ENCODE data around the gene DTX3. TPM values are rescaled to one million over a fixed set of nuclear protein-coding genes. Genes with fewer than 3 reads are reported as not detected.
"Not testable (repeated sequence)": the region's sequence is repeated elsewhere in the genome, so short reads cannot be mapped to it uniquely, and the experiment has no call there.

The DTX3 gene, protein sequence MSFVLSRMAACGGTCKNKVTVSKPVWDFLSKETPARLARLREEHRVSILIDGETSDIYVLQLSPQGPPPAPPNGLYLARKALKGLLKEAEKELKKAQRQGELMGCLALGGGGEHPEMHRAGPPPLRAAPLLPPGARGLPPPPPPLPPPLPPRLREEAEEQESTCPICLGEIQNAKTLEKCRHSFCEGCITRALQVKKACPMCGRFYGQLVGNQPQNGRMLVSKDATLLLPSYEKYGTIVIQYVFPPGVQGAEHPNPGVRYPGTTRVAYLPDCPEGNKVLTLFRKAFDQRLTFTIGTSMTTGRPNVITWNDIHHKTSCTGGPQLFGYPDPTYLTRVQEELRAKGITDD
- 25.7 and 27.5 TPM in 2 replicates for total RNA-seq

- intact Hi-C loops (cut with micrococcal nuclease) = loop anchor here (1.0 kb wide), 1 partner anchor 13 kb away; the partner anchor contains the start of gene PIP4K2C
These were observed at the start of gene DTX3 for GRCh38 chr12:57604454-57604991. Gene DTX3, plus strand, starts transcription at chr12:57604824. Its CDS starts 1,694 bp downstream, at chr12:57606518.

DNA sequence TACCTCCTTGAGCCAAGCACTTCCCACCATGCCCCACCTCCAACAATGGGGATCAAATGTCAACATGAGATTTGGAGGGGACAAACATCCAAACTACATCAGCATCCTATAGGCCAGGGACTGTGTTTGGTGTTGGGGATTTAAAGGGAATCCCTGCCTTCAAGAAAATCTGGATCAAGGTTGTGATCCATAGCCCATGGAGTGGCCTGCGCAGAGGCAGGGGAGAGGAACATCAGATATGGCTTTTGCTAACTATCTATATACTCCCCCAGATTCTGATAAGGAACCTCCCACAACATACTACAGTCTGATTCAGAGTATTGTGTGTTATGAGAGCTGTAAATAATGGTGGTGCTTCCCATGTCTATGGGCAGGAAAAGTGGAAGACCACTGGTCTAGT is 49.7 kb upstream of the DTX3 start:
- intact Hi-C loops (cut with micrococcal nuclease) = no loop called here

DNA sequence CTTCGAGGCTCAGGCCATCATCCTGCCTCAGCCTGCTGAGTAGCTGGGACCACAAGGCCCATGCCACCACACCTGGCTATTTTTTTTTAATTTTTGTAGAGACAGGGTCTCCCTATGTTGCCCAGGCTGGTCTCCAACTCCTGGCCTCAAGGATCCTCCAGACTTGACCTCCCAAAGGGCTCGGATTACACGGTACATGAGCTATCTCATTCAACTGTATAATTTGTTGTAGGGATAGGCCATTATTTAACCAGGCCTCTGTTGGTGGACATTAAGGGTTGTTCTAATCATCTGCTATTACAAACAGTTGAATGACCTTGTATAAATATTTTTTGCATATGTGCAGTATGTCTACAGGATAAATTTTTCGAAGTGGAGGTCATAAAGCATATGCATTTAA is 45.8 kb upstream of the DTX3 start:
- intact Hi-C loops (cut with micrococcal nuclease) = no loop called here

- intact Hi-C loops (cut with micrococcal nuclease) = no loop called here
These were observed 44.1 kb upstream of the DTX3 start for GRCh38 chr12:57560516-57560915.

GRCh38 chr12:57561117-57561516 is 43.5 kb upstream of the DTX3 start:
- intact Hi-C loops (cut with micrococcal nuclease) = not testable (repeated sequence)

GRCh38 chr12:57563358-57563757 is 41.3 kb upstream of the DTX3 start:
- intact Hi-C loops (cut with micrococcal nuclease) = no loop called here

DNA sequence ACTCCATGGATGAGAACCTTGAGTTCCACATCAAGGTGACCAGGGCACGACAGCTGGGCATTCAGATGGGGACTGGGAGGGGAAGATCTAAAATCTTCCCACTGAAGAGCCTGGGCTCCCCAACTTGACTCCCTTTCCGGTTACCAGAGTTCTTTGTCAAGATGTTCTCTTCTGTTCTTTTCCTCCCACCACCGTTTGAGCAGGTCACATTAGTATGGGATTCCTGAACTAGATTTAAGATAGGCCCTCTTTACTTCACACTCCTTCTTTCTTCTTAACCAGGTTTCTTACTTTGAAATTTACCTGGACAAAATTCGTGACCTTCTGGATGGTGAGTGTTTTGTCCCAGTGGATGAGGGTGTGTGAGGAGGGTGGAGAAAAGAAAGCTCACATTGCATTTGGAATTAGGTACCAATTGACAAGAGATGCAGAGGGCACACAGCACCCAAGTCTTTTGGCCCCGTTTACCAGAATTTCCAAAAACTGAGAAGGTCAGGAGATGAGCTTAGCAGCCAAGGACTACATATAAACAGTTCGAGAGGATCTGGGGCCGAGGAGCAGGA is 40.4 kb upstream of the DTX3 start:
- intact Hi-C loops (cut with micrococcal nuclease) = no loop called here

- intact Hi-C loops (cut with micrococcal nuclease) = no loop called here
These were observed 35.8 kb upstream of the DTX3 start for GRCh38 chr12:57568838-57569237.

DNA sequence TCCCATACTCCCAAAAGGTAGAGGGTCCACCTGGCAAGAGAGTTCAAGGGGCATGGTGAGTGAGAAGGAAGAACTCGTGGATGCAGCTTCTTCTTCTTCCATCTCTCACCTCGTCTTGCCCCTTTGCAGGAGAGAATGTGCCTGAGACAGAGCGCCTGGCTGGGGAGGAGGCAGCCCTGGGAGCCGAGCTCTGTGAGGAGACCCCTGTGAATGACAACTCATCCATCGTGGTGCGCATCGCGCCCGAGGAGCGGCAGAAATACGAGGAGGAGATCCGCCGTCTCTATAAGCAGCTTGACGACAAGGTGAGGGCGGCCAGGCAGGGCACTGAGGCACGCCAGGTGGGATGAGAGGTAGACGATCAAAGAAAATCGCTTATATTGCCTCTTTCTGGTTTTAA is 34.8 kb upstream of the DTX3 start:
- intact Hi-C loops (cut with micrococcal nuclease) = no loop called here

DNA sequence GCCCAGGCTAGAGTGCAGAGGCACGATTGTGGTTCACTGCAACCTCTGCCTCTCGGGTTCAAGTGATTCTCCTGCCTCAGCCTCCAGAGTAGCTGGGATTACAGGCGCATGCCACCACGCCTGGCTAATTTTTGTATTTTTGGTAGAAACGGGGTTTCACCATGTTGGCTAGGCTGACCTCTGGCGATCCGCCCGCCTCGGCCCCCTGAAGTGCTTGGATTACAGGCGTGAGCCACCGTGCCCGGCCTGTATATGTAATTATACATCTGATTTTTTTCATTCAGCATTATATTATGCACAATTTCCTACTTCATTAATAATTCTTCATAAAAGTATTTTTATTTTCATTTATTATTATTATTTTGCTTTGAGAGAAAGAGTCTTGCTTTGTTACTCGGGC is 34.2 kb upstream of the DTX3 start:
- intact Hi-C loops (cut with micrococcal nuclease) = not testable (repeated sequence)

DNA sequence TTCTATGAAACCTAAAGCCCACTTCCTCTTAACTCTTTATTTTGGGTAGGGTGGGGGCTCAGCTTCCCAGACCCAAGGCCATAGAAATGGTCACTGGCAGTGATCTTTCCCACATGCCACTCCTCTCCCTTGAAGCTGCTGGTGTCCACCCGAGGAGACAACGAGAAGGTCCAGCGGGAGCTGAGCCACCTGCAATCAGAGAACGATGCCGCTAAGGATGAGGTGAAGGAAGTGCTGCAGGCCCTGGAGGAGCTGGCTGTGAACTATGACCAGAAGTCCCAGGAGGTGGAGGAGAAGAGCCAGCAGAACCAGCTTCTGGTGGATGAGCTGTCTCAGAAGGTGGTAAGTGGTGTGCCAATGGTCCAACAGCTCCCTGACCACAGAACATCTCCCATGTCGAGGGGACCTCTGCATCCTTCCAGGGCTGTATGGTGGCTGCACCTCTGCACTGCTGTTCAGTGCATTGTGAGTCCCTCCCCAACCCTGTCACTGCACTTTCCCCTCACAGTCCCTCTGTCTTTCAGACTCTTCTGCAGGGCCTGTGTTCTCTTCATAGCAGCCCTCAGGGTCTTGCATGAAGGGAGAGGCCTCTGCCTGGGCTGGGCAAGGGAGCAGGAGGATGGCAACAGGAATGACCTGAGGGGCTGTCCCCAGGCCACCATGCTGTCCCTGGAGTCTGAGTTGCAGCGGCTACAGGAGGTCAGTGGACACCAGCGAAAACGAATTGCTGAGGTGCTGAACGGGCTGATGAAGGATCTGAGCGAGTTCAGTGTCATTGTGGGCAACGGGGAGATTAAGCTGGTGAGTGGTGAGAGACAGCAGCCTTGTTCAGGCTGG is 32.5 kb upstream of the DTX3 start:
- intact Hi-C loops (cut with micrococcal nuclease) = no loop called here

DNA sequence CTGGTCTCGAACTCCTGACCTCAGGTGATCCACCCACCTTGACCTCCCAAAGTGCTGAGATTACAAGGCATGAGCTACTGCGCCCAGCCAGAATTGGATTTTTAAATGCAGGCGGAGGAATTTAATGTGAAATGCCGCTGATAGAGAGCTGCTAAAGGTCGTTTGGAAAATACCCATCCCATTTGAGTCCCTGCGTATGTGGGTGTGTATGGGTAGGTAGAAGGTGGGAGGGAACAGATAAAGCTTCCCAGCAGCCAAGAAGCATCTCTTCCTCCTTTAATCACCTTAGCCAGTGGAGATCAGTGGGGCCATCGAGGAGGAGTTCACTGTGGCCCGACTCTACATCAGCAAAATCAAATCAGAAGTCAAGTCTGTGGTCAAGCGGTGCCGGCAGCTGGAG is 29.8 kb upstream of the DTX3 start:
- intact Hi-C loops (cut with micrococcal nuclease) = no loop called here

GRCh38 chr12:57575771-57576612 is 28.6 kb upstream of the DTX3 start:
- intact Hi-C loops (cut with micrococcal nuclease) = no loop called here

DNA sequence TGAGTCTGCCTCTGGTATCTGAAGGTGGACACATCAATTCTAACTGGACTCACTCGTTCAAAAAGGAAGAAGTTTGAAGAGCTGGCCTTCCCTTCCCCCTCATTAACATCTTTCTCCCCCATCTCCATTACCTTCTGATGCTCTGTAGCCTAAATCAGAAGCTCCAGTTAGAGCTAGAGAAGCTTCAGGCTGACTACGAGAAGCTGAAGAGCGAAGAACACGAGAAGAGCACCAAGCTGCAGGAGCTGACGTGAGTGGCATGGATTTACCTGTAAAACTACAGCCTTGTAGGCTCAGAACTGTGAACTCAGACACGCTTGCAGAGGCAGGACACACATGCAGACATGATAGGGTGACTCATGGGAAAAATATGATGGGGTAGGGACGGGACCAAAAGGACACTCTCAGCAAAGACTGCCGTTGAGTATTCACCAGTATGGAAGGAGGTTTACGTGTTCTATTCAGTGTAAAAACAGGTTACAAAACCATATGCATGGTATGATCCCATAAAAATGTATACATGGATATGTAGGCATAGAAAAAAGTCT is 27.9 kb upstream of the DTX3 start:
- intact Hi-C loops (cut with micrococcal nuclease) = no loop called here

GRCh38 chr12:57577981-57578758 is 26.5 kb upstream of the DTX3 start:
- intact Hi-C loops (cut with micrococcal nuclease) = no loop called here

GRCh38 chr12:57579011-57579410 is 25.6 kb upstream of the DTX3 start:
- intact Hi-C loops (cut with micrococcal nuclease) = no loop called here

DNA sequence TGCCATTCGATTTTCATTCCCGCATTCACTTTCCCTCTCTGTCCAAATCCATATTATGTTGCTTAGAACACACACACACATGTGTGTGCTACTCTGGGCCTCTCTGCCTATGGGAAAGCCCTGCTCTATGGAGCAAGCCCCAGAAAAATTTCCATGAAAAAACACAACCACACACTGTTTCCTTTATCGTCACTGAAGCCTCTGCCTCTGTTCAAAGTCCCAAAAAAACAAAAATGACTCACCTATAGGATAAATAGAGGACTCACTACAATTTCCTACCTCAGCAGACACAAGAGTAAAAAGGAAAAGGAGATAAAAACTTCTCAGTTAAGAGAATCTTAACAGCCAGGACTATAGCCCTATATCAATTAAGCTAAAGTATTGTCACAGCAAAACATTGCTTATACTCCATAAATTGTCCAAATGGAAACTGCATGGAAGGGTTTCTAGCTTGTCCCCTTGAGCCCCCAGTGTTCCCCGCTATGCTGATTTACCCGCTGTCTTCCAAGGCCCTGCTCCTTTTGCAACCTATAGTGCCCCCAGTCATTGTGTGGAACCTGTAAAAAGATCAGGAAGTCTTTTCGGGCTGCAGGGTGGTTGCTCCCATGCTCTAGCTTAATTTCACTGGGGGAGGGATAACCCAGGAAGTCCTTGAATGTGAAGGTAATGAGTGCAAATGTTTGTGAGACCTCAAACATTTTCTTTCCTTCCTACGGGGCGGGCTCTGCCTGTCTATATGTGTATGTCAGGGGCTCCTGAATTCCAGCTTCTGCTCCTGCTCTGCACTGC is 24.8 kb upstream of the DTX3 start:
- intact Hi-C loops (cut with micrococcal nuclease) = loop anchor here (10.0 kb wide), 1 partner anchor 265 kb away; the partner anchor contains the start of gene CTDSP2

DNA sequence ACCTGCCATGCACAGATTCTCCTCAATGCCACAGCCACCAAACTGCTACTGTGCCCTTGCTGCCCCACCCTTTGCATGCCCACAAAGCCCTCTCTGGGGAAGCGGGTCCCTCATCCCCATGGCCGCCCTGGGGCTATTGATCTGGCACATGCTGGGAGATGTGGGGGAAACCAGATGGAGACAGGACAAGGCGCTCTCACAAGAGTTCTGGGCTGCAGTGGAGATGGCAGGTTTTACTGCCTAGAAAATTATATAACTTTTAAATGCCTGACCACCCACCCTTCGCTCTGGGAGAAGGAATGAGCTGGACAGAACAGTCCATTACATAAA is 24.2 kb upstream of the DTX3 start:
- intact Hi-C loops (cut with micrococcal nuclease) = loop anchor here (10.0 kb wide), 1 partner anchor 264 kb away; the partner anchor contains the start of gene CTDSP2

DNA sequence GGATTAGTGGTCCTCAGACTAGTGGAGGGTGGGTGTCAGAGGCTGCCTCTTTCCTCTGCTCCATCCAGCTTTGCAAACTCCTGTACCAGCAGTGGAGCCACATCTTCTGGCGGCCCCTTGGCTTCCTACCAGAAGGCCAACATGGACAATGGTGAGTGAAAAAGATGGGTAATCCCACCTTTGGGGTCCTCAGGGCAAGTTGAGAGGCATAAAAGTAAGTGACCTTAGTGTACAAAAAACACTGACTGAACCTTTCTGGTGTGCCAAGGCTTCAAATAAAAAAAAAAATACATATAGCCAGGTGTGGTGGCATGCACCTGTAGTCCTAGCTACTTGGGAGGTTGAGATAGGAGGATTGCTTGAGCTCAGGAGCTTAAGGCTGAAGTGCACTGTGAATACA is 22.8 kb upstream of the DTX3 start:
- intact Hi-C loops (cut with micrococcal nuclease) = loop anchor here (2.0 to 10.0 kb wide), 2 partner anchors 59 to 263 kb away; partner anchors contain the start of genes CTDSP2 and MBD6
